IPS-11a (cell line): ENCODE measurements around the gene GREB1L.

ENCODE experiments used
- H3K4me3 ChIP-seq: one replicate; pipeline ENCODE4 v1.5.1; 2013; ENCODE audit warnings: low read depth, low read length, control low read depth

The GREB1L gene

DNA sequence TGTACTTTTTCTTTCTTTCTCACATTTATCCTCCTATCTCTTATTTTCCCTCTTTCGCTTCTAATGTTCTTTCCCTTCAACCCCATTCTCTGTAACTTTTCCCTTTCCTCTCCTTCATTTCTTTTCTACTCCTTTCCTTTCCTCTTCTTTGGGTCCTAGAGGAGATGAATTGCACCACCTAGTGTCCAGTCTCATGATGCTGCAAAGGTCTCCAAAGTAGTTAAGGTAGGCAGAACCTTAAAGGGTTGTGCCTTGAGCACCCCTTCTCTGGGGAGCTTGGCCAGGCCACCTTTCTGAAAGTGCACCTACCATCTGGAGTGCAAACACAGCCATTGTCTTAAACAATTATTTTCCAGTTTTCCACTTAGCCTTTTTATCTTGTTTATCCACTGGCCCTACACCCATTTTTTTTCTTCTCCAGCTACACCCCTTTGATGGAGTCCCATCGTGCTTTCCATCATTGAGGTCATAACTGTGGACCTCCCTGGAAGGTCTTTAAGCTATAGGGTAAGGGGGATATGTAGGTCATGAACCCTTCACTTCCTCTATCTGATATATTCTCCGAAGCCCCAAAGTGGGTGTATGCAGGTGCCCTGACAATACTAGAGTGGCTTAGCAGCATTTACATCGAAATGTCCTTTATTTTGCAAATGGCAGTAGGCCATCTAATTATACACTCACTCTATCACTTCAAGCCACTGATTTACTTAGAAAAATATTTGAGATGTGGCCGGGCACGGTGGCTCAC is 202.6 kb downstream of the GREB1L start:
- no peak overlapping the region for H3K4me3 ChIP-seq

DNA sequence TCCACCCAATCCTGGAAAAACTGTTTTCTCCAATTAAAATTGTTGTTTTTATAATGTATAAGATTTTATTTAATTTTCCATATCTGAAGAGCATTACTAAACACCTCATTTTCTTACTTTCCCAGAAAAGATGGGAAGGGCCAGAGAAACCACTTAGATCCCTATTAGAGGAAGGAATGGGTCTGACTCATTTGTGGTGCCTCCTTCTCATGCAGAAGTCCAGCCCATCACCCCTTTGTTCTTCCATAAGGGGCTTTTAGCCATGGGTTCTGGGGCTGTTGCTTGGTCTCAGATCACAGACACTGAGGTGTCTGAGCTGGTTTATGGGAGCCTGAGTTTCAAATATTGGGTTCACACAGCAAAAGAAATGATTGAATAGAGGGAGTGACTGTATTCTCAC is 206.3 kb downstream of the GREB1L start:
- H3K4me3 ChIP-seq = no peak overlapping the region

DNA sequence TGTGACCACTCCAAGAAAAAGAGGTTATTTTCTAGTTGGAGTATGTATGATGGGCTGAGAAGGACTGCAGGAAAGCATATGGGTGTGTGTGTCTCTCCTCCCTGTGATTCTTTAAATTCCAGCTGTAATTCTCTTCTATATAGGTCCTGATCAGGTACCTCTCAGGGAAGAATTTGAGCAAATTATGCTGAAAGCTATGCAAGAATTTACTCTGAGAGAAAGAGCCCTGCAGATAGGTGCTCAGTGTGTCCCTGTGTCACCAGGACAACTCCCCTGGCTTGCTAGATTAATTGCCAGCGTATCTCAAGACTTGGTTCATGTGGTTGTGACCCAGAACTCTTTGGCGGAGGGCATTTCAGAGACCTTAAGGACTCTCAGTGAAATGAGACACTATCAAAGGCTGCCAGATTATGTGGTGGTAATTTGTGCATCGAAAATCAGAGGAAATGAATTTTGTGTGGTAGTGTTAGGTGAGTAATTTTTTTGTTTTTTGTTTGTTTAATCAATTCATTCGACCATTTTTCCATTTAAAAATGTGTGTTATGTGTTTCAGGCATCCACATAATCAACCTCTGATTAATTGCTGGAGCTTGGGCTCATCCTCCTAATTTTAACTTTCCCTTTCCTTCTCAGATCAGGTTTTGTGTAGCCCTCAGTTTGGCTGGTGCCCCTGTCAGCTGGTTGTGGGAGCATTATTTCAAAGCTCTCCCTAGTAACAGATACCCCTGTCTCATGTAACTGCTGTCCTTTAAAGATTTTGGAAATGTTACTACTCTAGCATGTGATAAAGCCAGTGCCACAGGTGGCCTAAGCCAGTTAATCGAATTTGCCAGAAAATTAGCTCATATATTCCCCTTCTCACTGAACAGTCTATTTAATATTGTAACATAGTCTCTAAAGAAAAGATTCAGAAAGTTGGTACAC is 207.6 kb downstream of the GREB1L start:
- no peak overlapping the region for H3K4me3 ChIP-seq

DNA sequence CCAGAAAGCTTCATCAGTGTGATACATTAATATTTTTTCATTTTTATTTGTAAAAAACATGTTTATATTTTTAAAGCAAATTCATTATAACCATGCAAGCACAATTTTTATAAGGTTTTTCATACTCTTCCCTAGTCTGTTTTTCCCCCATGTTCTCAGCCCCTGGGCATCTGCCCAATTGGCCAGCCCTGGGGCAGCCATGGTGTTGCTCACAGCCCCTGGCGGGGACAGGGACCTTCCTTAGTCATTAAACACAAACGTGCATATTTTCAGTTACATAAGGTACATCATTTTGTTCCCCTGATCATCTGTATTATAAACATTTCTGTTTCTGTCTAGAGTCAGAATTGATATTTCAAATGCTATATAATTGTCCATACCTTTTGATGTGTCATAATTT is 208.5 kb downstream of the GREB1L start:
- H3K4me3 ChIP-seq = no peak overlapping the region

DNA sequence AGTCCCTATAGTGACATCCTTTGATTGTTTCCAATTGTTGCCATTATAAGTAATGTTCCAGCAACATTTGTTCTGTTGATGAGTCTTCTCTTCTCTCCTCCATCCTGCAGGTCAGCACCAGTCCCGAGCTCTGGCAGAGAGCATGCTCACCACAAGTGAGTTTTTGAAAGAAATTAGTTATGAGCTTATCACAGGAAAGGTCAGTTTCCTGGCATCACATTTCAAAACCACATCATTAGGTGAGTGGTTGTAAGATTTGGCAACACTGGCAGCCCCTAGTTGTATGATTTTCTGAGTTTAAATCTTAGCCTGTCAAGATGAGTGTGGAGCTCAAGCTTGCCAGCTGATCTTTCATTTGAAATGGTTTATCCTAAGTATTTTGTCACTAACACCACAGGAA is 208.9 kb downstream of the GREB1L start:
- H3K4me3 ChIP-seq = no peak overlapping the region

DNA sequence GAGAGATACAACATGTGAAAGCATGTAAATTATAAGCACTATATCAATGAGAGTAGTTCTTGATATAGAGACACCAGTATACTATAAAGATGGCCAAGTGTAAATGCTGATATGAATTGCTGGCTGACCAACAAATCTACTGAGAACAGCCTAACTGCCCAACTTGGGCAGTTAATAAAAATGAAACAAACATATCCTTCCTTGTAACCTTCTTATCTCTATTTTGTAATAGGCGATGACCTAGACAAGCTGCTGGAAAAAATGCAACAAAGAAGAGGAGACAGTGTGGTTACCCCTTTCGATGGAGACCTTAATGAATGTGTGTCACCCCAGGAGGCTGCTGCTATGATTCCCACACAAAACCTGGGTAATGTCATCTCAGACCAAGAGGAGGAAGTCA is 209.8 kb downstream of the GREB1L start:
- no peak overlapping the region for H3K4me3 ChIP-seq

DNA sequence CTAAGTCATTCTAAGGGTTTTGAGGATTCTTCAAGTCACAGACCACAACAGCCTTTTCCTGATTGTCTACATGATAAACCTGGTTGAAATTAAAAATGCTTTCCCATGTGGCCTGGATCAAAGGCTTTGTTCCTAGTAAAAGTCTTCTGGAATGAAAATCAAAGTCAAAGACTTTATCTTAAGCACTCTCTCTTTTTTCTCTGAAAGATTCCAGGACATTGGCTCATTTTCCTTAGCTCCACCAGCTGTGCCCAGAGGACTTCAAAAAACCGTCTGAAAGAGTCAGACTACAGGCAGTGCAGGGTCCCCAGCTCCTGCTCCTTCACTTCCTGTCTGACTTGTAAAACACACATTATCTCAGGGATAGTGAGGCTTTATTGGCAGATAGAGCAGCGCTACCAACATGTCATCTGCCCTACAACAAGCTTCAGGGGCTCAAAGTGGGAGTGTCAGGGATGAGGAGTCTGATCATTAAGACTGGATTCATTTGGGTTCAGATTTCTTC is 210.3 kb downstream of the GREB1L start:
- no peak overlapping the region for H3K4me3 ChIP-seq

DNA sequence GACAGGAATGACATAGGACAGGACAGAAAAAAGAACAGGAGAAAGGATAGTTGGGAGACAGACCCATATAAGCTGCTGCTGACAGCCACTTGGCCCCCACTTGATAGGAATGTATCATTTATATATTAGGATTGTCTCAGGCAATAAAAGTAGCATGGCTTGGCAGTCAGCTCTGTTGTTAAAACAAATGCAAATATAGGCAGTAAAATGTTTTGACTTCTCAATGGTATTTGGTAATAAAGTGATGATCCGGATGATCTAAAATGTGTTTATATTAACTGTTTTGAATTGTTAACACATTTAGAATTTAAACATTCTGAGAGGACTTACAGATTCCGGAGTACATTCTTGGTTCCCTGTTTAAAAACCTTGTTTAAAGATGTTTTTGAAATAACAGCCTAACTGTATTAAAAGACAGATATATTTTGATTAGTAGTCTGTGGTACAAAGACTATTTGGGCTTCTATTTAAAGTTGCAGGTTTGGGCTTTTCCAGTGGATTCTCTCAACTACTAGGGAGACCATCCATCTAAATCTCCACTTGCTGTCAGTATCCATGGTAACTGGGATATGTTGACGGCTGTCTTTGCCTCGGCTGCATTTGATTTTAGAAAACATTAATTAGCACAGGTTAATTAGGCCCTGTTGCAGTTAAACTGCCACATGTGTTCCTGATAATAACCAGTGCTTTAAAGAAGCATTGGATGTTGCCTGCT is 210.9 kb downstream of the GREB1L start:
- no peak overlapping the region for H3K4me3 ChIP-seq

DNA sequence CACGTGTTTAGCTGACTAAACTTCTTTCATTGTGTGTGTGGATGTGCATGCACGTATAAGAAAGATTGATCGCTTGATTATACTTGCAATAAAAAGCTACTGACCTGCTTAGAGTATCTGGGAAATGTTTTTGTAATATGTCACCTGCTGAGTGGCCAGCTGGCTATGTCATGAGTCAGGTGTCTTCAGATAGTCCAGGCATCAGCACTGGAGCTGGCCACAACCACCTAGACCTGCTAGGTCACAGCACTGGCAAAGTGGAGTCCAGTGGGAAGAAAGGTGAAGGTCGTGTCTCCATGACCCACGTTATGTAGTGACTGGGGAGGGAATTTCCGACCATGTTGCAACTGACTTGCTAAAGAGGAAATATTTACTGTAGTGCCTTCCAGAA is 211.5 kb downstream of the GREB1L start:
- H3K4me3 ChIP-seq = no peak overlapping the region

DNA sequence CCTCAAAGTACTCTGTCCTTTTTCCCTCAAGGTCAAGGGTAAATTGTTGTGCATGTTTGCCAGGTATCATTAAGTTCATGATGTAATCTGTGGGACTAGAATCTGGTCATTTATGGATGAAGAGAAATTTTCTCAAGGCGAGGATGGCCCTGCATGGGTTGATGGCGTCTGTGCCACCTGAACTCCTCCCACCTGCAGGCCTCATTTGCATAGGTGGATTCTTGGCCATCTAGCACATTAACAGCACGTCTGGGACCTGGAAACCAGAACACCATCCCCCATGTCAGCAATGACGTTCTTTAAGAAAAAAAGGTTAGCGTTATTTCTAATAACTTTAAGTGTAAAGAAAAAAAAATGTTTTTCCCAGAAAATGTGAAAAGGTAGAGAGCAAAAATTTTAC is 212.7 kb downstream of the GREB1L start:
- no peak overlapping the region for H3K4me3 ChIP-seq

DNA sequence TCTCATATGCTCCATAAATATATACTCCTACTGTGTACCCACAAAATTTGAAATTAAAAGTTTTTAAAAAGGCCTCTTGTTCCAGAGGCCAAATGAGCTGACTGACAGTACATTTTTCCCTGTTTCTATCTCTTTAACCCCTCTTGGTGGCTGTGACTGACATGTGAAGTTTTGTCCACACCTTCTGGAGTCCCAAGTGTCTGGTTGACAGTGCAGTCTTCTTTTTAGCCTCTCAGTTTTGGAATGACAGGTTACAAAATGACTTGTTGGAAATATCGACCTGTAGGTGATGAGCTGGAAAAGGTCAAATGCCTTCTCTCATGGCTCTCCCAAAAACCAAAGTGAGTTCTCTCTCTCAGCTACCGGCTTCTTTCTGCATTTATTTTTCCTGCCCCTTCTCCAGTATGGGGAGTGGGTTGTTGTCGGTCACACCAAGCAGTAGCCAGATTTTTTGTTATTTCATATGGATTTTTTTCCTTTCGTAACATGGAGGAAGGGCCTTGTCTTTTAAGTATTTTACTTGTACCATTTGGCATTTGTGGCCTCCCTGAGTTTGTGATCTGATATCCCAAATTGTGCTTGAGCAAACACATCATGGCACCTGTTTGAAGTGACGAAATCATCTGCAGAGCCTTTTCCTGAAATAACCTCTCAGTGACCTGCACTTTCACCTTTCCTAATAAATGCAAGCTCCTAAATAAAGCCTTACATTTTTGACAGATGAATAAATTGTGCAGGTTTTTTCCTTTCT is 214.6 kb downstream of the GREB1L start:
- H3K4me3 ChIP-seq = no peak overlapping the region

DNA sequence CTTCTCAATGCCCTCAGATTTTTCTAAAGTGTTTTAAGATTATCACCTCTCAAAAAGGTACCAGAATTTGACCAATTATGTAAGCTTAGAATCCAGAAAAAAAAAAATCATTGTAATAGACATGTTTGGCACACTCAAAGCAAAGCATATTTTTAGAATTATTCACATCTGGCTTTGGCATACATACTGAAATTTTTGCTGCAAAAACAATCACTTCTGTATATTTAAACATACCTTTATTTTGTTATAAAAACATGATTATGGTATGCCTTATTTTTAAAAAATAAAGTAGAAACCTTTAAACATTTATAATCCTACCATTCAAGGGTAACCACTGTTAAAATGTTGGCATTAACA is 215.1 kb downstream of the GREB1L start:
- no peak overlapping the region for H3K4me3 ChIP-seq

DNA sequence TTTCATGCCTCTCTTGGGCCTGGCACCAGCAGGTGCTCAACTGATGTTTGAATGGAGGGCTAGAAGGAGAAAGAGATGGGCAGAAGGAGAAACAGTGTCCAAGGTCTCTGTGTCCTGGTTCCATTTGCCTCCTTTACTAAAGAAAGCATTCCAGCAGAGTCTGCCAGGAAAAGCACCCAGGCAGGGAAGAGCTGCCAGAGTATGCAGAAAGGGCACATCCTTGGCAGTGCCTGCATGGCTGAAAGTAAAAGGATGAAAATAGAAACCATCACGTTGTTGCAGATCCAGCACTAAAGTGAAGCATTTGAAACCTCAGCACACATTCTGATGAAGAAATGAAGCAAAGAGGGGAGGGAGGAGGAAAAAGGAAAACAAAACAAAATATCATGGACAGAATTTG is 216.3 kb downstream of the GREB1L start:
- no peak overlapping the region for H3K4me3 ChIP-seq

DNA sequence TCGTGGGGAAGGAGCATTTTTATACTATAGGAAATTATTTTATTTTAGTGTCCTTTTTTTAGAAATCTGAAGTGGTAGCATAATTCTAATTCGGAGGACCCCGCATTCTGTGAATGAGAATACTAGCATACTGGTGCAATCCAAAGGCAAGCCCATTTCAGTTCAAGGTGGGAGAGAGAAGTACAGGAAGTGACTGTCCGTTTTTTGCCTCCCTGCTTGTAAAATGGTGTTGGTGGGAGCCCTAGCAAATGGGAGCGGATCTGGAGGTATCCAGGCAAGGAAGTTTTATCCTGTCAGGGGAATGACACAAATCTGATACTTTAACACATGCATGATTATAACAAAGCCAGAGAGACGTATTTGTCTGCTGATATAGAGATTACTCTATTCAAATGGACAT is 216.8 kb downstream of the GREB1L start:
- no peak overlapping the region for H3K4me3 ChIP-seq

DNA sequence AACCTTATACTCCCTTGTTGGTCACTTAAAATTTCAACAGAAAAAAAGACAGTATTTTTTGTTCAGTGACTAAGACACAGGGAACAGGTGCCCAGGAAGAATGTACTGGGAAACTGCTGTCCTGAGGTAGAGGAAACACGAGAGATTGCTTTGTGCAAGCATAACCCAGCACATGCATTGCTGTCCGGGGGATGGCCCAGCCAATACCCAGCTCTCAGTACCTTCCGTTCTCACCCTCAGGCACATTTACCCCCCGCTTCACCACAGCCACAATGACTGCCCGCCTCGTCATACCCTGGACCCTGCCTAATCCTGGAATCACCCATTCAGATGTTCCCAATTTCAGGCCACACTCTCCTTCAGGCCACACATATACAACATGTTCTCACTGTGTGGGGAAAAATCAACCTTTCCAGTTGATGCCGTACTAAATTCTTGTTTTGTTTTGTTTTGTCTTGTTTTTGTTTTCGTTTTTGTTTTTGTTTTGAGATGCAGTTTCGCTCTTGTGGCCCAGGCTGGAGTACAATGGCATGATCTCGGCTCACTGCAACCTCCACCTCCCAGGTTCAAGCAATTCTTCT is 217.8 kb downstream of the GREB1L start:
- no peak overlapping the region for H3K4me3 ChIP-seq

DNA sequence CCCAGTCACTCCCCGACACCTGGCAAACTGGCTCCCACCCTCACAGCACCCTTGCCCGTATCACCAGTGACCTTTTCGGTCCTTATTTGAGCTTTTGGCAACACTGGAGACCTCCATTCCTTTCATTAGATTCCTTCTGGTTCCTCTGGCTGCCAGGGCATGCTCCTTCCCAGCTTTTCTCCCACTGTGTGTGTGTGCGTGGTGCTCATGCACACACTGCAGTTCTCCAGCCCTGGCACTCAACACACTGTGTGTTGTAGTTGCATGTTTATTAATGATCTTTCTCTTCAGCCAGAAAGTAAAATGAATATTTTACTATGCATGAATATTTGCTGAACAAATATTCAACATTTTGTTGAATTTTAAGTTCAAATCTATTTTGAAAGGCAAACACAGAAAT is 219.4 kb downstream of the GREB1L start:
- no peak overlapping the region for H3K4me3 ChIP-seq

DNA sequence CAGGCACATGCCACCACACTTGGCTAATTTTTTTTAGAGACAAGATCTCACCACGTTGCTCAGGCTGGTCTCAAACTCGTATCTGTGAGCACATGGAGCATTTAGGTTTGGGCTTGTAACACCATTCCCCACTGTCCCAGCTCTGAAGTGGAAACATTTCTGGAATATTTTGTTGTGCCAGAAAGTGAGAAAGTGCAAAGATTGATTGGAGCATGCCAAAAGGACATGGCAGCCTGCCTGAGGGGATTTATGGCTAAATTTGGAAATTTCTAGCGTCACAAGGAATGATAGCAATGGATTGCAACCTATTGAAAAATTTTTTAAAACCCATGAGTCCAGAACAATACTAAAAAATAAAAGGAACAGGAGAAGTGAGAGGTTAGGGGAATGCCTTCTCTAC is 221.7 kb downstream of the GREB1L start:
- H3K4me3 ChIP-seq = no peak overlapping the region

DNA sequence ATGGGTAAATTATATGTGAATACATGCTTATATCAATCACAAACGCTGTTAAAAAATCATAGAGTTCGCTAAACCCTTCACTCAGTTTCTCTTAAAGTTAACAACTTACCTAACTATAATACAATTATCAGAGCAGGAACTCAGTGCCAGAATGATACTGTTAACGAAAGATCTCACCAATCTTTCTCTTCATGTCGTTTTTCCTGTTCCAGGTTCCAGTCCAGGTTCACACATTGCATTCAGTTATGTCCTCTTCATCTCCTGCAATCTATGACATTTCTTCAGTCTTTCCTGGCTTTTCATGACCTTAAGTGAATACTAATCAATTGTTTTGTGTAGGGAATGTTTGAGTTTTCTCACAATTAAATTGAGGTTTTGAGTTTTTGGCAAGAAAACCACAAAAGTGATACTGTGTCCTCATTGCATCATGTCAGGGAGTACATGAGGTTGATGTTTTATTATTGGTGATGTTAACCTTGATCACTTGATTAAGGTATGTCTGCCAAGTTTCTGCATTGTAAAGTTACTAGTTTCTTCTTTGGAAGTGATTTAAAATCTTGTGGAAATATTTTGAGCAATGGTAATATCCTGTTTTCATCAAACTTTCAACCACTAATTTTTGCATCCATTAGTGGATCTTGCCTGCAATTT is 226.6 kb downstream of the GREB1L start:
- no peak overlapping the region for H3K4me3 ChIP-seq

DNA sequence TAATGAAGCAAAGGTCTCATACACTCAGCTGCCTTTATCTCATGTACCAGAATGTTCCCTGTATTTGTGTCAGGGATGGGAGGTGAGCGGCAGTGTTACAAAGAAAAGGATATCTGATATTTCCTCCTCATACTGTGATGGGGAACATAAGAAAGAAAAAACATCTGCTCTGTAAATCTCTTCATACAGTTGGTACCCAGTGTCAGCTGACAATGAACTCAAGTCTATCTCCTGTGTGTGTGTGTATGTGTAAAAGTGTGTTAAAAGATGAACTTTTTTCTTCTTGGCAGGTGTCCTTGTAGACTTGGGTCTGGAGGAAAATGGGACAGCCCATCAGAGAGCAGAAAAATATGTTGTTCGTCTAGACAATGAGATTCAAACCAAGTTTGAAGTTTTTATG is 230.7 kb downstream of the GREB1L start:
- H3K4me3 ChIP-seq = no peak overlapping the region

DNA sequence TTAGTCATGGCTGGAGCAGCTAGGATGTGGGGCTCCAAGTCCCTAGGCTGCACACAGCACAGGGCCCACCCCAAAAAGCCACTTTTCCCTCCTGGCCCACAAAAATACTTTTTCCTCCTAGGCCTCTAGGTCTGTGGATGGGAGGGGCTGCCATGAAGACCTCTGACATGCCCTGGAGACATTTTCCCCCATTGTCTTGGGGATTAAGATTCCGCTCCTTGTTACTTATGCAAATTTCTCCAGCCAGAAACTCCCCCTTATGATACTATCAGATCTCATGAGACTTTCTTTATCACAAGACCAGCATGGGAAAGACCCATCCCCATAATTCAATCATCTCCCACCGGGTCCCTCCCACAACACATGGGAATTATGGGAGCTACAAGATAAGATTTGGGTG is 232.6 kb downstream of the GREB1L start:
- H3K4me3 ChIP-seq = no peak overlapping the region
